Neural cell (in vitro differentiated cells): ENCODE results near the gene DENND4B.

ENCODE experiments used
- CTCF ChIP-seq: fragments of 450-650 bp; IDR thresholded peaks from 2 replicates; pipeline ENCODE4 v1.5.1; 2014; ENCODE audit warnings: antibody characterized with exemption, mild to moderate bottlenecking, moderate library complexity; ENCODE audit not compliant: poor library complexity, severe bottlenecking
- EP300 ChIP-seq: fragments of 450-650 bp; conservative IDR thresholded peaks from 2 replicates; pipeline ENCODE4 v1.6.1; 2014; ENCODE audit warnings: antibody characterized with exemption, mild to moderate bottlenecking, moderate library complexity; ENCODE audit not compliant: poor library complexity, severe bottlenecking
- EZH2 ChIP-seq: fragments of 200-600, 300-800 bp; shearing (Covaris generic), sonication (generic); IDR thresholded peaks from 2 replicates; pipeline ENCODE4 v1.6.1; 2014; ENCODE audit warnings: antibody characterized with exemption, low read length, borderline replicate concordance, mild to moderate bottlenecking; ENCODE audit not compliant: insufficient read depth, poor library complexity, severe bottlenecking
- MXI1 ChIP-seq: fragments of 450-650 bp; conservative IDR thresholded peaks from 2 replicates; pipeline ENCODE4 v1.6.1; 2014; ENCODE audit warnings: antibody characterized with exemption, mild to moderate bottlenecking; ENCODE audit not compliant: poor library complexity, severe bottlenecking
- POLR2AphosphoS5 ChIP-seq: IDR thresholded peaks from 2 replicates; pipeline ENCODE4 v1.6.1; 2012
- RAD21 ChIP-seq: fragments of 450-650 bp; conservative IDR thresholded peaks from 2 replicates; pipeline ENCODE4 v1.6.1; 2014; ENCODE audit warnings: antibody characterized with exemption, mild to moderate bottlenecking, moderate library complexity
- TAF1 ChIP-seq: IDR thresholded peaks from 2 replicates; pipeline ENCODE4 v1.6.1; 2012; ENCODE audit warnings: low read depth

- TF ChIP-seq CTCF (no peak), TAF1 (no peak), EZH2 (no peak), EP300 (no peak), POLR2AphosphoS5 (no peak), RAD21 (no peak), MXI1 (no peak)
These were observed 58.0 kb downstream of the DENND4B start for GRCh38 chr1:153888533-153888932.
